Hippocampal formation (tissue), 2 donors: ENCODE measurements around the gene SKI.

Experiments
- DNase-seq, 2 donors: peaks; one replicate each; lab custom pipeline; 2025; lab: John Stamatoyannopoulos, UW

The SKI gene

DNA sequence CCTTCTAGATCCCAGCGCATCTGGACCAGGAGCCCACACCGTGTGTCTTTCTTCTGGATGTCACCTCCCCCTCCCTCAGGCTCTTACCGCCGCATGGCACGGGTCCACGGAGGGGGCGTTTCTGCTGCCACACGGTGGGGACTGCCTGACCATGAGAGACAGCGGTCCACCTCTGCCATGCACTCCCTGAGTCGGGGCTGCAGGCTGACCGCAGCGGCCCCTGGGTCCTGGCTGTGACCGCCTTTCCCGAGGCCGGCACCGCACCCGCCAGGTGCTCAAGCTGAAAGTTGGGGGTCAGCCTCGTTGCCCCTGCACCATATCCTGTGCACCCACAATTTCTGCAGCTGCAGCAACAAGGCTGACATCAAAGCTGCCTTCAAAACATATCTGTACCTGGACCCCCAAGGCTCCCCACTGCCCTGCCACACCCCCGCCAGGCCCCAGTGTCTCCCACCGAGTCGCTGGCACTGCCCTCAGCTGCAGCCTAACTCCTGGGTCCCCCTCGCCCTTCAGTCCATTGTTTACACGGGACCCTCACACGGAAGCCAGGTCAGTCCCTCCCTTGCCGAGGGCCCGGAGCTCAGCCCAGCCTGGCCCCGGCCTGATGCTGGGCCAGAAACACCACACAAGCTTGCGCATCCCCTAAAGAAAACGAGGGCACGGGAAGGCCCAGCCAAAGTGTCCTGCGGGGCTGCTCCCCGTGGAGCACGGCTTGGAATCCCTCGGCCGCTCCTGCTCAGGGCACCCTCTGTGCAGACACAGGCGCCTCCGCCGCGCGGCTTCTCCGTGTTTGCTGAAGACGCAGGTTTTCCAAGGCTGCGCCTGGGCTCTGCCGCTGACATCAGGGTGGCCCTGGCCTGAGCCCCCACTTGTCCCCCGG, 111.3 kb downstream of the SKI start:
- no peak for DNase-seq

- DNase-seq = no peak
Measured at GRCh38 chr1:2340086-2340917, 112.2 kb downstream of the SKI start.

DNA sequence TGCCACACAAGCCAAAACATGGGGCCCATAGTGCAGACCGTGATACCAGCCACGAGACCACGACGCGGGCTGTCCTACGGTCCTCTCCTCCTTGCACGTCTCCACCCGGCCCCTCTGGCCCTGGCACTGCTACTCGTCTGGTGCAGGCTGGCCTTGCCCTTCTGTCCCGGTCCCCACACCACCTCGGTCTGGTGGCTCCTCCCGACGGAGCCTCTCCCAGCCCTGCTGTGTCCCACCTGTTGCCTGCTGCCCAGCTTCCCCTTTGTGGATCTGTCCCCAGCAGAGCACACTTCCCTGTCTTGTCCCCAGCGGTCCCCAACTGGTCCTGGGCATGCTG, 112.8 kb downstream of the SKI start:
- no peak for DNase-seq

DNA sequence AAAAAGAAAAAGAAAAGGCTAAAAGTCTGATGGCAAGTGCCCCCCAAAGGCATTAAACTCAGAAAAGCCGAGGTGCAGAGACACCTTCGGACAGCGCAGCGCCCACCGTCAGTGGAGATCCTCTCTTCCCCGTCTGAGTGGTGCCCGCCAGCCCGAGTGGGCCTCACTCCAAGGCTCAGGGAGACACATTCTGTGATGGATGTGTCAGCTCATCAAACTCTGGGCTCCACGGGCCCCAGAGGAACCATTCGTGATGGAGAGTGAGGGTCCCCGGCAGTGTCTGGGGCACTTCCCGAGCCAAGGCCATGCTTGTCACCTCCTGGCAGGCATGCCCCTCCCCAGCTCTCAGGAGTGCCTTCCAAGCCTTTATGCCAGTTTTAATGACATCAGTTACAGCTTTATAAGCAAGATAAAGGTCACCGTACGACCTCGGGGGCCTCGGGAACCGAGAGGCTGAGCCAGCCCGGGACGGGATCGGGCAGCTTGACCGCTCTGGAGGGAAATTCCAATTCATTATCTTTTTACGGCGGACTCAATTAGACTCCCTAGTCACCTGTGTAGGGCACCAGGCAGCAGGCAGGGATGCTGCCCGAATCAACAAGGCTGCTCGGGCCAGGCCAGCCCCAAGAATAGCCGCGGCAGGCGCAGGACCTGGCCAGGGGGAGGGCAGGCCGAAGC, 113.7 kb downstream of the SKI start:
- DNase-seq = no peak

DNA sequence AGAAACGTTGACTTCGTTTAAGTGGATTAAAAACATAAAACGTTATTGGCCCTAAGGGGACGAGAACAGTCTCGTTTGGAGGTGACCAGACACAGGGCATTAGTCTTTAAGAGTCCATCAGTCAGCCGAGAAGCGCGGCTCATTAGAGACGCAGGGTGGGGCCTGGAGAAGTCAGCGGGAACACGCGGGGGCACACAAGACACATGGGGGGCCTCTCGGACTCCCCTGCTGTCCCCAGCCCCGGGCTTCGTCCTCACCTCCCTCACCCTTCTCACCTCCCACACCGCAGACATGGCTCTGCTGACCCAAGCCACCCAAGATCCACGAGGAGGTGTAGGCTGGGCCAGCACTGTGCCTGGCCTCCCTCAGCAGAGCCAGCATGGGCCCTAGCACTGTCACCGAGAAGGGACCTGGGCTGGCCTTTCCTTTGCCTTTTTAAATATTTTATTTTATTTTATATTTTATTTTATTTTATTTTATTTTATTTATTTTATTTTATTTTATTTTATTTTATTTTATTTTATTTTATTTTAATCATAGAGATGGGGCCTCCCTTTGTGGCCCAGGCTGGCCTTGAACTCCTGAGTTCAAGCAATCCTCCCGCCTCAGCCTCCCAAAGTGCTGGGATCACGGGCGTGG, 114.4 kb downstream of the SKI start:
- DNase-seq = no peak

GRCh38 chr1:2343023-2343935, 115.2 kb downstream of the SKI start:
- no peak for DNase-seq

DNA sequence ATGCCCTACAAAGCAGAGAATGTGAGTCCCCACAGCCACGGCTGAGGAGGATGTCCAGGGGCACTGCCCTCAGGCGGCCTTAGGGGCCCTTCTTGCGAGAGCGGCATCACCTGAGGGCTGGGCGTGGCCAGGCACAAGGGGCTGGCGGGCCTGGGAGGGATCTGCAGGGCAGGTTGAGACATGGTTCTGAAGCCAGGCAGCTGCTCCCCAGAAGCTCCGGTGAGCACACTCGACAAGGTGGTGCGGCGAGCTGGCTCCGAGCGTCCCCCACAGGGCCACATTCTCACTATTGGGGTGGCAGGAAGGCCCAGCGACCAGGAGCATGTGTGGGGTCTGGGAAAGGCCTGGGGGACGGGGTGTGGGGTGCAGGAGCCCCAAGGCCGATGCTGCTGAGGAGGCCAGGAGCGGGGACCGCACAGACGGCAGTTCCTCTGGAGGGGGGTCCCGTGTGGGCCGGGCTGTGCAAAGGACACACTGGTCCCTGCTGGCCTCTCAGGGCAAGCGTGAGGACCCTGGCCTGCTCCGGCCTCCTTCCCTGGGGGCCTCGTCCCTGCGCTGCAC, 116.1 kb downstream of the SKI start:
- no peak for DNase-seq

DNA sequence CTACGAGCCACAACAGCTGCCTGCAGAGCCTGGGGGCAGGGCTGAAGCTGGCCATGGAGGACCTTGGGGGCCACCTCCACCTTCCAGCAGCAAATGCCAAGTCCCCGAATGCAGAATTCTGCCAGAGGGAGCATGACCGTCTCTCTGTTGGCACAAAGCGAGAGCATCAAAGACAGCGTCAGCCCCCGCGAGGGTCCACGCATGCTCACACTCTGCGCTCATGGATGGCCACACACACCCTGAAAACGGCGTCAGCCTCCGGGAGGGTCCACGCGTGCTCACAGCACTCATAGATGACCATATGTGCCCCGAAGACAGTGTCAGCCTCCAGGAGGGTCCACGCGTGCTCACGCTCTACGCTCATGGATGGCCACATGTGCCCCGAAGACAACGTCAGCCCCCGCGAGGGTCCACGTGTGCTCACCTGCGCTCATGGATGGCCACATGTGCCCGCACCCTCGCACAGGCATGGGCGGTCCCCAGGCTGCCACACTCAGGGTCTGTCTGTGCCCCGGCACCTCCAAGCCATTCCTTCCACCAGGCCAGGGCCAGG, 116.7 kb downstream of the SKI start:
- DNase-seq = no peak

DNA sequence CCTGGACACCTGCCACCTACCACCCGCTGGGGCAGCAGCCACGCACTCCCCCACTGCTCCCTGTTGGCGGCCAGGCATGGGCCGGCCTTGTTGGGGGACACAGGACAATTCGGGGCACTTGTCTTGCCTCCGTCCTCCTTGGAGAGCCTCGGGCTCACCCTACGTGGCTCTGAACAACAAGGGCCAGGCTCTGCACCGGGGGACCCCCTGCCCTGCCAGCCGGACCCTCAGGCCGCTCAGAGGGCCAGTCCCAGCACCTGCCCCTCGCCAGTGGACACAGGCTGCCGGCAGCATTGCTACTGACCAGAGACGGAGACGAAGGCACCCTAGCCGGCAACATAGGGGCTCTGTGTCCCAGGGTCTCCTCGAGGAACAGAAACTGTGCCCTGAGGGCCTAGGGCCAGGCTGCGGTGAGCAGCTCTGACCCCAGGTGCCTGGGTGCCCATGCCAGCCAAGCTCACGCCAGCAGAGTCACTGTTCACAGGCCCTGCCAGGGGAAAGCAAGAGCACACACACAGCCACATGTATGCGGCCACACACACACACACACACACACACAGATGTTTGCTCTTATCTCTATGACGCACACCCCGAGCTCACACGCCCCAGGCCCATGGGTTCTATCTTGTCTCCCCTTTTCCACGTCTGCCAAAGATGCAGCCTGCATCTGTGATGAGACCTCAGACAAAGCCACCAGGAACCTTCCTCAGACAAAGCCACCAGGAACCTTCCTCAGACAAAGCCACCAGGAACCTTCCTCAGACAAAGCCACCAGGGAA, 117.4 kb downstream of the SKI start:
- no peak for DNase-seq

DNA sequence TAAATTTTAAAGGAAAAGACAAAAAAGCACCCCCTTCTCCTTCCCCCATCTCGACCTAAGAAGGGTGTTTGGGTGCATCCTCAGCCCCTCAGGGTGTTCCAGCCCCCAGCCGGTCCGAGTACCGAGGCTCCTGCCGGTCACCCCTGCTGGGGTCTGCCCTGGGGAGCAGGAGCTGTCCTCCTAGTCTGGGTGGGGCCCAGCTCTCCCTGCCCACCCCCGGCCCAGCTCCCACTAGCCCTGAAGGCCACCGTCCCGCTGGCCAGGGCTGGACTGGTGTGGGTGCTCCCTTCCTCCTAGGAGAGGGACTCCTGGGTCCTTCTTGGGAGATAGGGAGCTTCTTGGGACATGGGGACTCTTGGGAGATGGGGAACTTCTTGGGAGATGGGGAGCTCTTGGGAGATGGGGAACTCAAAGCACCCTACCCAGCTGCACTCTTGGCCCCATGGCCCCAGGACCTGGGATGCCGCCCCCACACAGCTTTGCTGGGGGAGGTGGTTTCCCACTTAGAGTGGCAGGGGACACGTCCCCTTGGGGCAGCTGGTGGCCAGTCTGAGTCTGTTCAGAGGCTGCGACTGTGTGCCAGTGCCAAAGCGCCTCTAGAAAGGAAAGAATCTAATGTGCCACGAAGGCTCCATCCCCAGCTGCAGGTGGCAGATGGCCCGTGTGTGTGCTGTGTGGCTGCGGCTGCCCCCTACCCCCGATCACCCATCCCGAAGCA, 118.7 kb downstream of the SKI start:
- no peak for DNase-seq

- DNase-seq = no peak
Measured at GRCh38 chr1:2347409-2347785, 119.3 kb downstream of the SKI start.

- DNase-seq = no peak
Measured at GRCh38 chr1:2347896-2348295, 119.8 kb downstream of the SKI start.

DNA sequence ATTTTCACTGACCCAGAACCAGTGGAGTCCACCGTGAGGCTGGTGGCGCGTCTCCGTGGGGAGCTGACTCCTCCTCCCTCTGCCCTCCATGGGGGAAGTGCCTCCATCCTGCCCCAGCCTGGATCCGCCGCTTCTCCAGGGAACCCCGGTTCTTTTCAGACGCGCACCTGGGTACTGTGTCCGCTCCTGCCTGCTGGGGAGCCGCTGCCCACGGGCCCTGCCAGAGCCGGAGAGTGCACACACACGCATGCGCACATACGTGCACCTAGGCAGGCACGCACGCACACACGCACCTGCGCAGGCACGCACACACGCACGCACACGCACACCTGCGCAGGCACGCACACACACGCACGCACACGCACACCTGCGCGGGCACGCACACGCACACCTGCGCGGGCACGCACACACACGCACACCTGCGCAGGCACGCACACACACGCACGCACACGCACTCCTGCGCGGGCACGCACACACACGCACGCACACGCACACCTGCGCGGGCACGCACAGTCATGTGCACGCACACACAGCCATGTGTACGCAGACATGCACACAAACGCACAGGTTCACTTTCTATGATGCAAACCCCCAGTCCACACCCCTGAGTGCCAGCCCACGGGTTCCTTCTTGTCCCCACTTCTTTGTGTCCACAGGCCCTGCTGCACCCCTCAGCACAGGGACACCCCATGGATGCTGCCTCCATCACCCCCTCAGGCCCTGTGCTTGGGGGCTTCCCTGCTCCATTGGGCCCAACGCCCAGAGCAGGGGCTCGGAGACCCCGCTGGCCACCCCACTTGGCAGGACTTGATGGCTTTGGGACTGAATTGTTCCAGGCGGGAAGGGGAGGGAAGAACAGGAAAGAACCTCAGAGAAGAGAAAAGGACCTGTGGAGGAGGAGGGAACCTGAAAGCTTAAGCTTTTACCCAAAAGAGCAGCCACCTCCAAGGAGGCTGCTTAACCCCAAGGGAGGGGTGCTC, 120.5 kb downstream of the SKI start:
- no peak for DNase-seq

DNA sequence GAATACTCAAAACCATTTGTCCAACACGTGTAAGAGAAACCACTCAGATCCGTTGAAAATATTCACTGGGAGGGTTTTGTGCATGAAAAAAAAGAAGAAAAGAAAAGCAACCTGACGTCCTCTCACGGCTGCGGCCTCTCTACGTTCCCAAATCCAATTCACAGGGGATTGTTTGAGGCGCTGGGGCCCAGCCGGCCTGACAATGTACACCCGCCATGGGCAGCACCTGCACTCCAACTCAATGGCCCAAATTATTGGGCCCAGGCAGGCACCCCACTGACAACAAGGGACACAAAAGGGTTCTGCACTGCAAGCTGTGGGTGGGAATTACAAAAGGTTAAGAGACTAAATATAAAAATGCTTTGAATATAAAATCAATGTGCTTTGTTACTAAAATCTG, 121.7 kb downstream of the SKI start:
- DNase-seq = no peak

- DNase-seq = no peak
Measured at GRCh38 chr1:2350501-2350900, 122.4 kb downstream of the SKI start.

DNA sequence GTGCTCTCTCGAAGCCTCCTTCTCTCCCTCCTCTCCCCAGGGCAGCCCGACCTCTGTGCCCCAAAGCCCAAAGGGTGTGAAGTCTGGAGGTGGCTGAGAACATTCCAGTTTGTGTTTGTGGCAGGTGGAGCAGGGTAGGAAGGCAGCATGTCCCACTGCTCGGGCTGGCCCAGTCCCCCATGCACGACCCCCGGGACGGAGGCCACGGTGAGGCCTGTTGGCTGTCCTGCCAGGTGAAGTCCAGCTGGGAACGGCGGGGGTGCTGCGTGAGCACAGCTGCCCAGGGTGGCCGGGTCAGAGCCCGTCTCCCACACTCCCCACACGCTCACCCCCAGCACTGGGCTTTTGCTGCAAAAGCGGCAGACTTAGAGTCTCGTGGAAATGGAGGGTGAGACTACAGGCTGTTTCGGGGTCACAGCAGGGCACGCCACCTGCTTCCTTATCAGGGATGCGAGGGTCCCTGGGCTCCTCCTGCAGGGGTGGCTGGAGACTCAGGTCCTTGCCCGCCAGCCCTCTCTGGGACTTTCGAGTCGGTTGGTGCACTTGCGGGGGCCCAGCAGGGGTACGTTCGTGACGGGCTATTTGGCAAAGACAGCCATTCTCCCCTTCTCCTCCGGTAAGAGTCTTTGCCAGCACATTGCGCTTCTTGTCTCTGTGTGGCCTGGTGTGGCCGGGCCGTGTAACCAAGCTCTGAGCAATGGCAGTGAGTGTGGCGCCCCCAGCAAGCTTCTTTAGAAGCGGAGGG, 123.0 kb downstream of the SKI start:
- DNase-seq = no peak

GRCh38 chr1:2351723-2352122, 123.6 kb downstream of the SKI start:
- no peak for DNase-seq
